Right forelimb (tissue), 1 donor: ENCODE results near the gene SSBP3.

Experiments
- DNase-seq: peaks from one replicate; pipeline ENCODE4 v3.0.0-alpha.2; 2018

The SSBP3 gene

GRCh38 chr1:54371038-54371941 lies 34.9 kb downstream of the SSBP3 start:
- no peak for DNase-seq

- no peak for DNase-seq
Observed at GRCh38 chr1:54370287-54370989, 35.8 kb downstream of the SSBP3 start.

- DNase-seq = no peak
Observed at GRCh38 chr1:54367613-54368012, 38.6 kb downstream of the SSBP3 start.

GRCh38 chr1:54365847-54366246 lies 40.3 kb downstream of the SSBP3 start:
- DNase-seq = no peak

- DNase-seq = no peak
Observed at GRCh38 chr1:54365398-54365797, 40.8 kb downstream of the SSBP3 start.

- DNase-seq = no peak
Observed at GRCh38 chr1:54364995-54365394, 41.2 kb downstream of the SSBP3 start.

- DNase-seq = no peak
Observed at GRCh38 chr1:54364582-54364981, 41.6 kb downstream of the SSBP3 start.

- no peak for DNase-seq
Observed at GRCh38 chr1:54363925-54364324, 42.3 kb downstream of the SSBP3 start.

- DNase-seq = no peak
Observed at GRCh38 chr1:54362881-54363340, 43.3 kb downstream of the SSBP3 start.

- DNase-seq = no peak
Observed at GRCh38 chr1:54361342-54361741, 44.9 kb downstream of the SSBP3 start.

GRCh38 chr1:54360165-54361005 lies 45.8 kb downstream of the SSBP3 start:
- DNase-seq = no peak

GRCh38 chr1:54359393-54360162 lies 46.6 kb downstream of the SSBP3 start:
- DNase-seq = no peak

GRCh38 chr1:54358503-54359168 lies 47.6 kb downstream of the SSBP3 start:
- DNase-seq = no peak

- no peak for DNase-seq
Observed at GRCh38 chr1:54357967-54358366, 48.2 kb downstream of the SSBP3 start.

- no peak for DNase-seq
Observed at GRCh38 chr1:54356680-54357147, 49.5 kb downstream of the SSBP3 start.

- DNase-seq = no peak
Observed at GRCh38 chr1:54355931-54356679, 50.1 kb downstream of the SSBP3 start.

GRCh38 chr1:54354899-54355298 lies 51.3 kb downstream of the SSBP3 start:
- DNase-seq = no peak

GRCh38 chr1:54353959-54354358 lies 52.2 kb downstream of the SSBP3 start:
- DNase-seq = no peak

GRCh38 chr1:54352755-54353154 lies 53.4 kb downstream of the SSBP3 start:
- DNase-seq = no peak

GRCh38 chr1:54350360-54350759 lies 55.8 kb downstream of the SSBP3 start:
- DNase-seq = no peak

- DNase-seq = no peak
Observed at GRCh38 chr1:54348700-54349021, 57.5 kb downstream of the SSBP3 start.
